ENCODE results near the gene TXLNB.
"Not testable (repeated sequence)": the region's sequence is repeated elsewhere in the genome, so short reads cannot be mapped to it uniquely, and the experiment has no call there.

The TXLNB gene

GRCh38 chr6:139311831-139312230 lies 20.0 kb upstream of the TXLNB start:
- DNase-seq (ENCODE audit: low read depth), result no peak

GRCh38 chr6:139308936-139309603 lies 17.3 kb upstream of the TXLNB start:
- DNase-seq (ENCODE audit: low read depth), result peak; percentile 75

GRCh38 chr6:139308286-139308916 lies 16.6 kb upstream of the TXLNB start:
- peak; percentile 33 for DNase-seq (ENCODE audit: low read depth)

- no peak for DNase-seq (ENCODE audit: low read depth)
Observed at GRCh38 chr6:139306291-139306981, 14.6 kb upstream of the TXLNB start.

- no peak for DNase-seq (ENCODE audit: low read depth)
Observed at GRCh38 chr6:139303185-139303584, 11.4 kb upstream of the TXLNB start.

GRCh38 chr6:139297921-139298320 lies 6.1 kb upstream of the TXLNB start:
- DNase-seq (ENCODE audit: low read depth), result no peak

GRCh38 chr6:139296927-139297326 lies 5.1 kb upstream of the TXLNB start:
- DNase-seq (ENCODE audit: low read depth), result peak; percentile 79

- no peak for DNase-seq (ENCODE audit: low read depth)
Observed at GRCh38 chr6:139295901-139296300, 4.1 kb upstream of the TXLNB start.

- DNase-seq (ENCODE audit: low read depth), result no peak
Observed at GRCh38 chr6:139294090-139294489, 2.3 kb upstream of the TXLNB start.

- not testable (repeated sequence) for DNase-seq (ENCODE audit: low read depth)
Observed at GRCh38 chr6:139293230-139293629, 1.4 kb upstream of the TXLNB start.

- peak; percentile 60 for DNase-seq (ENCODE audit: low read depth)
Observed at GRCh38 chr6:139290787-139291311, 949 bp downstream of the TXLNB start.

GRCh38 chr6:139289233-139289632 lies 2.6 kb downstream of the TXLNB start:
- no peak for DNase-seq (ENCODE audit: low read depth)

GRCh38 chr6:139288496-139289040 lies 3.2 kb downstream of the TXLNB start:
- no peak for DNase-seq (ENCODE audit: low read depth)

- DNase-seq (ENCODE audit: low read depth), result no peak
Observed at GRCh38 chr6:139287868-139288267, 3.9 kb downstream of the TXLNB start.

- DNase-seq (ENCODE audit: low read depth), result not testable (repeated sequence)
Observed at GRCh38 chr6:139286438-139286837, 5.4 kb downstream of the TXLNB start.

- no peak for DNase-seq (ENCODE audit: low read depth)
Observed at GRCh38 chr6:139285590-139285989, 6.2 kb downstream of the TXLNB start.

GRCh38 chr6:139284789-139285188 lies 7.0 kb downstream of the TXLNB start:
- DNase-seq (ENCODE audit: low read depth), result no peak

- DNase-seq (ENCODE audit: low read depth), result no peak
Observed at GRCh38 chr6:139282684-139283083, 9.1 kb downstream of the TXLNB start.

- DNase-seq (ENCODE audit: low read depth), result no peak
Observed at GRCh38 chr6:139278190-139278589, 13.6 kb downstream of the TXLNB start.

GRCh38 chr6:139277587-139277986 lies 14.2 kb downstream of the TXLNB start:
- no peak for DNase-seq (ENCODE audit: low read depth)

- DNase-seq (ENCODE audit: low read depth), result no peak
Observed at GRCh38 chr6:139277161-139277560, 14.6 kb downstream of the TXLNB start.

- DNase-seq (ENCODE audit: low read depth), result no peak
Observed at GRCh38 chr6:139275279-139276055, 16.3 kb downstream of the TXLNB start.
